Measurements from ENCODE around the gene CCDC18.
"Not testable (repeated sequence)": the region's sequence is repeated elsewhere in the genome, so short reads cannot be mapped to it uniquely, and the experiment has no call there.

The CCDC18 gene

DNA sequence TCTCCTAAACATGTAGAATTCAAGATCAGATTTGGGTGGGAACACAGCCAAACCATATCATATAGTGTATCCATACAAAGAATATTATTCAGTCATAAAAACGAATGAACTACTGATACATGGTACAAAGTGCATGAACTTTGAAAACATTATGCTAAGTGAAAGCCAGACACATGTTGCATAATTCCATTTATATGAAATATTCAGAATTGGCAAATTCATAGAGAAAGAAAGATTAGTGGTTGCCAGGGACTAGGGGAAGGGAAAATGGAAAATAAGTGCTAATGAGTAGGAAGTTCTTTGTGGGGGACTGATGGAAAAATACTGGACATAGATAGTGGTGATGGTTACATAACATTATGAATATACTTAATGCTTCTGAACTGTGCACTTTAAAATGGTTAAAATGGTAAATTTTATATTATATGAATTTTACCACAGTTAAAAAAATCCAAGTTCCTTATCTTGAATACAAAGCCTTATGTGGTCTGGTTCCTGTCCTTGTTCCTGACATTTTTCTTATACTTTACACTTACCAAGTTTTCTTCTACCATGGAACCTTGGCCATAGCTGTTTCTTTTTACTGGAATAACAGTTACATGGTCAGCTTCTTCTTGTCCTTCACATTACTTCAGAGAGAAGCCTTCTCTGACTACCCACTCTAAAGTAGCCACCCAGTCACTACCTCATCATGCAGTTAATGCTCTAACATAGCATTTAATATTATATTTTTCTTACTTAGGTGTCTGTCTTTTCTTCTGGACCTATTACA lies 64.0 kb downstream of the CCDC18 start:
- Histone ChIP-seq H3K4me1 (ENCODE audit: control insufficient read depth, low read depth, low read length) (no peaks in the 10 kb centered on the region), H3K36me3 (ENCODE audit: control insufficient read depth, low read depth, low read length) (peaks cover 14% of the 10 kb centered on the region), H3K4me3 (ENCODE audit: low read length) (no peak overlapping the region), H3K27me3 (ENCODE audit: control insufficient read depth, insufficient read depth, low read length) (no peaks in the 10 kb centered on the region), H3K9ac (ENCODE audit: low read length) (no peak overlapping the region), H3K27ac (ENCODE audit: low read length) (no peak overlapping the region), H3K9me3 (ENCODE audit: control insufficient read depth, low read depth, low read length) (peaks cover 14% of the 10 kb centered on the region)

DNA sequence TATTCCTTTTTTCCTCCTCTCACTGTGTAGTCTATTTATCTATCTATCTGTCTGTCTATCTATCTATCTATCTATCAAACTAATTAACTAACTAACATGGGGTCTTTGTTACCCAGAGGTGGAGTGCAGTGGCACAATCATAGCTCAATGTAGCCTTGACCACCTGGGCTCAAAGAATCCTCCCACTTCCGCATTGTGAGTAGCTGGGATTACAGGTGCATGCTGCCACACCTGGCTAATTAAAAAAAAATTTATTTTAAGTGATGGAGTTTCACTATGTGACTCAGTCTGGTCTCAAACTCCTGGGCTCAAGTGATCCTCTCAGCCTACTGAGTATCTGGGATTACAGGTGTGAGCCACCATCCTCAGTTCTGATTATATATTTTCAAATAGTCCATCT lies 71.4 kb downstream of the CCDC18 start:
- Histone ChIP-seq H3K9ac (ENCODE audit: low read length) (no peak overlapping the region), H3K9me3 (ENCODE audit: control insufficient read depth, low read depth, low read length) (no peaks in the 10 kb centered on the region), H3K36me3 (ENCODE audit: control insufficient read depth, low read depth, low read length) (peaks cover 12% of the 10 kb centered on the region)

DNA sequence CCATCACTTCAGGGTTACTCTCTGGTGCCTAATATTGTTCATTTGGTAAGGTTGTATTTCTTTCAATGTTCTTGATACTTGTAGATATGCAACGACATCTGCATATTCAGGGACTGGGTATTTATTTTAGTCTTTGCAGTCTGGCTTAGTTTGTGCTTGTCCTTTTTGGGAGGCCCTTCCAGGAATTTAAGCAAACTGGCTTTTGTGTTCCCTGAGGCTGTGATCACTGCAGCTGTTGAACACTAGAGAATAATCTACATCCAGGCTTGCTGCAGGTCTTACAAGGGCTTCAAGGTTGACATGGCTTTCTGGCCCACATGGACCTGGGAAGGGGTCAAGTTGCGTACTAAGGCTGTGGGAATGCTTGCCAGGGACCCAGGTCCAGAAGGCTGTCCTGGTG lies 72.1 kb downstream of the CCDC18 start:
- H3K36me3 ChIP-seq (ENCODE audit: control insufficient read depth, low read depth, low read length) = peaks cover 6% of the 10 kb centered on the region
- no peaks in the 10 kb centered on the region for H3K27me3 ChIP-seq (ENCODE audit: control insufficient read depth, insufficient read depth, low read length)
- no peak overlapping the region for H3K27ac ChIP-seq (ENCODE audit: low read length)
- no peaks in the 10 kb centered on the region for H3K4me1 ChIP-seq (ENCODE audit: control insufficient read depth, low read depth, low read length)
- no peaks in the 10 kb centered on the region for H3K9me3 ChIP-seq (ENCODE audit: control insufficient read depth, low read depth, low read length)
- no peak overlapping the region for H3K9ac ChIP-seq (ENCODE audit: low read length)
- no peak overlapping the region for H3K4me3 ChIP-seq (ENCODE audit: low read length)

More for the DNA sequence above, 71.4 kb downstream of the CCDC18 start:
- Histone ChIP-seq H3K4me3 (ENCODE audit: low read length) (no peak overlapping the region), H3K27me3 (ENCODE audit: control insufficient read depth, insufficient read depth, low read length) (no peaks in the 10 kb centered on the region), H3K27ac (ENCODE audit: low read length) (no peak overlapping the region), H3K4me1 (ENCODE audit: control insufficient read depth, low read depth, low read length) (no peaks in the 10 kb centered on the region)

DNA sequence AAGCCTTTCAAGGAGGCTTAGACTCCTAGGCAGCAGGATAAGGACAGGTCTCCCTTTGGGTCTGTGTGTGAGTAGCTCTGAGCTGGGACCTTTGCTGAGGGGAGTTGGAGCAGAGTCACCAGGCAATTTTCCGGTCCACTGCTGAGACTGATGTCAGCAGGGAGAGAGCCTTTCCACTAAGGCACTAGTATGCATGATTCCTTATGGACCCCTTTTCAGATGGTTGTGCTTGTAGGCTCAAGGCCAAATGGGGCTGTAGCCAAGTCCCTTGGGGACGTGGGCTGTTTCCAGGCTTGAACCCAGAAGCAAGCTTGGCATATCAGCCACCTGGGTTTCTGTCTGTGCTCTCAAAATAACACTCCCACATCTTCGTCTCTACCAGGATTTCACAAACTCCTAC lies 73.0 kb downstream of the CCDC18 start:
- peaks cover 4% of the 10 kb centered on the region for H3K36me3 ChIP-seq (ENCODE audit: control insufficient read depth, low read depth, low read length)

DNA sequence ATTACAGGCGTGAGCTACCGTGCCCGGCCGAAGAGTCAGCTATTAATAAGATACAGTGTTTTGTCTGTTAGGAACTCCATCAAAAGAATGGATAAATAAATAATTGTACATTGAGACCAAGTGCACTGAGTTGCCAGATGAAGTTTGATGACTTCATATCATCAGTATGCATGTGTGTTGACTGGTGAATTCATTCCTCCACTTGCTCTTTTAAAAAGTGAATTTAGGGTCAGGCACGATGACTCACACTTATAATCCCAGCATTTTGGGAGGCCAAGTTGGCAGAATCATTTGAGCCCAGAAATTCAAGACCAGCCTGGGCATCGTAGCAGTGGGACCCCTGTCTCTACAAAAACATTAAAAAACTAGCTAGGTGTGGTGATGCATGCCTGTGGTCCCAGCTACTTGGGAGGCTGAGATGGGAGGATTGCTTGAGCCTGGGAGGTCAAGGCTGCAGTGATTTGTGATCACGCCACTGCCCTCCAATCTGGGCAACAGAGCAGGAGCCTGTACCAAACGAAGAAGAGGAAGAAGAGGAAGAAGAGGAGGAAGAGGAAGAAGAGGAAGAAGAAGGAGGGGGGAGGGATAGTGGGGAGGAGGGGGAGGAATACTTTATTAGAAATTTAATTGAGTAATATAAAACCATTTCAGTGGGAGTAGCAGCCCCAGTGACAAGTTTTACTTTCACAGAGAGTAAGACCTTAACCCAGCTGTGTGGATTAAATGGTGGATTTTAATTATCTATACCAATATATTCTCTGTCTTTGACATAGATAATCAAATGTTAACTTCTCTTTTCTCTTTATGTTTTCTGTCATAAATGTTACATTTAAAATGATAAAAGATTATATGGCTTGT lies 74.9 kb downstream of the CCDC18 start:
- Histone ChIP-seq H3K36me3 (ENCODE audit: control insufficient read depth, low read depth, low read length) (peaks cover 8% of the 10 kb centered on the region), H3K9me3 (ENCODE audit: control insufficient read depth, low read depth, low read length) (no peaks in the 10 kb centered on the region), H3K27me3 (ENCODE audit: control insufficient read depth, insufficient read depth, low read length) (no peaks in the 10 kb centered on the region), H3K4me1 (ENCODE audit: control insufficient read depth, low read depth, low read length) (no peaks in the 10 kb centered on the region), H3K9ac (ENCODE audit: low read length) (no peak overlapping the region), H3K27ac (ENCODE audit: low read length) (no peak overlapping the region), H3K4me3 (ENCODE audit: low read length) (no peak overlapping the region)

More for the DNA sequence above, 73.0 kb downstream of the CCDC18 start:
- Histone ChIP-seq H3K9ac (ENCODE audit: low read length) (no peak overlapping the region), H3K4me1 (ENCODE audit: control insufficient read depth, low read depth, low read length) (no peaks in the 10 kb centered on the region), H3K4me3 (ENCODE audit: low read length) (no peak overlapping the region), H3K9me3 (ENCODE audit: control insufficient read depth, low read depth, low read length) (no peaks in the 10 kb centered on the region), H3K27me3 (ENCODE audit: control insufficient read depth, insufficient read depth, low read length) (no peaks in the 10 kb centered on the region), H3K27ac (ENCODE audit: low read length) (no peak overlapping the region)

DNA sequence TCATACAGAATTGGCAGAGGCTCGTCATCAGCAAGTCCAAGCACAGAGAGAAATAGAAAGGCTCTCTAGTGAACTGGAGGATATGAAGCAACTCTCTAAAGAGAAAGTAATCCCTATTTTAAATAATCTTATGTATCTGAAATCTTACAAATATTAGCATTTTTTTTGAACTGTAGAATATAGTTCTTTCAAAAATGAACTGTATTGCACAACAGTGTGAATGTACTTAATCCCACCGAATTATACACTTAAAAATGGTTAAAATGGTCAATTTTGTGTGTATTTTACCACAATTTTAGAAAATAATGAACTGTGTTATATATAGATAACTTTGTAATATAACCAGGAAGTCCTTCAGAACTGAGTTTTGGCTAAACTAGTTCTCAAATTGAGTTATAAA lies 75.9 kb downstream of the CCDC18 start:
- no peaks in the 10 kb centered on the region for H3K9me3 ChIP-seq (ENCODE audit: control insufficient read depth, low read depth, low read length)
- H3K27me3 ChIP-seq (ENCODE audit: control insufficient read depth, insufficient read depth, low read length) = no peaks in the 10 kb centered on the region
- no peaks in the 10 kb centered on the region for H3K4me1 ChIP-seq (ENCODE audit: control insufficient read depth, low read depth, low read length)
- peaks cover 8% of the 10 kb centered on the region for H3K36me3 ChIP-seq (ENCODE audit: control insufficient read depth, low read depth, low read length)
- H3K4me3 ChIP-seq (ENCODE audit: low read length) = no peak overlapping the region
- H3K27ac ChIP-seq (ENCODE audit: low read length) = no peak overlapping the region
- H3K9ac ChIP-seq (ENCODE audit: low read length) = no peak overlapping the region

DNA sequence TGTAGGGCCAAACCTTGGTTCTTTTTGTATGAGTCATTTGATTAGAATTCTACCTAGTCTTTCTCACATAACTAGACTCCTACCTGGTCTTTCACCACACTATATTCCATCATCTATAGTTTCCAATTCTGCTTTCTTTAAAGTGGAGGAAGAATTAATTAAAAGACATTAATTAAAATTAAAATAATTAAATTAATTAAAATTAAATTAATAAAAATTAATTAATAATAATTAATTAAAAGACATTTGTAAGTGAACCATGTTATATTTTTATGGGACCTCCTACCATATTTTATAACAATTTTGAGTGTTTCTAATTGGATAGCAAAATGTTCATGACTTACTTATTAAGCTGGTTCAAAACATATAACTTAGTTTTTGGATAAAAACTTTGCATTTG lies 77.4 kb downstream of the CCDC18 start:
- no peak overlapping the region for H3K4me3 ChIP-seq (ENCODE audit: low read length)
- H3K9ac ChIP-seq (ENCODE audit: low read length) = no peak overlapping the region
- no peak overlapping the region for H3K27ac ChIP-seq (ENCODE audit: low read length)
- H3K4me1 ChIP-seq (ENCODE audit: control insufficient read depth, low read depth, low read length) = no peaks in the 10 kb centered on the region
- no peaks in the 10 kb centered on the region for H3K27me3 ChIP-seq (ENCODE audit: control insufficient read depth, insufficient read depth, low read length)
- peaks cover 10% of the 10 kb centered on the region for H3K9me3 ChIP-seq (ENCODE audit: control insufficient read depth, low read depth, low read length)
- peaks cover 13% of the 10 kb centered on the region for H3K36me3 ChIP-seq (ENCODE audit: control insufficient read depth, low read depth, low read length)

DNA sequence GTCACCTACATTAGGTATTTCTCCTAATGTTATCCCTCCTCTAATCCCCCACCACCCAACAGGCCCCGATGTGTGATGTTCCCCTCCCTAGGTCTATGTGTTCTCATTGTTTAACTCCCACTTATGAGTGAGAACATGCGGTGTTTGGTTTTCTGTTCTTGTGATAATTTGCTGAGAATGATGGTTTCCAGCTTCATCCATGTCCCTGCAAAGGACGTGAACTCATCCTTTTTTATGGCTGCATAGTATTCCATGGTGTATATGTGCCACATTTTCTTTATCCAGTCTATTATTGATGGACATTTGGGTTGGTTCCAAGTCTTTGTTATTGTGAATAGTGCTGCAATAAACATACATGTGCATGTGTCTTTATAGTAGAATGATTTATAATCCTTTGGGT lies 80.2 kb downstream of the CCDC18 start:
- H3K36me3 ChIP-seq (ENCODE audit: control insufficient read depth, low read depth, low read length) = peaks cover 23% of the 10 kb centered on the region
- H3K4me3 ChIP-seq (ENCODE audit: low read length); H3K9ac ChIP-seq (ENCODE audit: low read length); H3K27ac ChIP-seq (ENCODE audit: low read length); H3K27me3 ChIP-seq (ENCODE audit: control insufficient read depth, insufficient read depth, low read length); H3K4me1 ChIP-seq (ENCODE audit: control insufficient read depth, low read depth, low read length): not testable (repeated sequence)
- peaks cover 15% of the 10 kb centered on the region for H3K9me3 ChIP-seq (ENCODE audit: control insufficient read depth, low read depth, low read length)

DNA sequence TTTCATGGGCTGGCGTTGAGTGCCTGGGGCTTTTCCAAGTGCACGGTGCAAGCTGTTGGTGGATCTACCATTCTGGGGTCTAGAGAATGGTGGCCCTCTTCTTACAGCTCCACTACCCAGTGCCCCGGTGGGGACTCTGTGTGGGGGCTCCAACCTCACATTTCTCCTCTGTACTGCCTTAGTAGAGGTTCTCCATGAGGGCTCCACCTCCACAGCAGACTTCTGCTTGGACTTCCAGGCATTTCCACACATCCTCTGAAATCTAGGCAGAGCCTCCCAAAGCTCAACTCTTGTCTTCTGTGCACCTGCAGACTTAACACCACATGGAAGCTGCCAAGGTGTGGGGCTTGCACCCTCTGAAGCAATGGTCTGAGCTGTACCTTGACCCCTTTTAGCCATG lies 82.1 kb downstream of the CCDC18 start:
- H3K9me3 ChIP-seq (ENCODE audit: control insufficient read depth, low read depth, low read length) = peaks cover 15% of the 10 kb centered on the region
- H3K9ac ChIP-seq (ENCODE audit: low read length) = no peak overlapping the region
- H3K27me3 ChIP-seq (ENCODE audit: control insufficient read depth, insufficient read depth, low read length) = no peaks in the 10 kb centered on the region
- no peak overlapping the region for H3K4me3 ChIP-seq (ENCODE audit: low read length)
- no peak overlapping the region for H3K27ac ChIP-seq (ENCODE audit: low read length)
- H3K36me3 ChIP-seq (ENCODE audit: control insufficient read depth, low read depth, low read length) = peaks cover 19% of the 10 kb centered on the region
- no peaks in the 10 kb centered on the region for H3K4me1 ChIP-seq (ENCODE audit: control insufficient read depth, low read depth, low read length)

DNA sequence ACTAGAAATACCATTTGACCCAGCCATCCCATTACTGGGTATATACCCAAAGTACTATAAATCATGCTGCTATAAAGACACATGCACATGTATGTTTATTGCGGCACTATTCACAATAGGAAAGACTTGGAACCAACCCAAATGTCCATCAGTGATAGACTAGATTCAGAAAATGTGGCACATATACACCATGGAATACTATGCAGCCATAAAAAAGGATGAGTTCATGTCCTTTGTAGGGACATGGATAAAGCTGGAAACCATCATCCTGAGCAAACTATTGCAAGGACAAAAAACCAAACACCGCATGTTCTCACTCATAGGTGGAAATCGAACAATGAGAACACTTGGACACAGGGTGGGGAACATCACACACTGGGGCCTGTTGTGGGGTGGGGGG lies 88.4 kb downstream of the CCDC18 start:
- H3K4me3 ChIP-seq (ENCODE audit: low read length); H3K9me3 ChIP-seq (ENCODE audit: control insufficient read depth, low read depth, low read length); H3K27ac ChIP-seq (ENCODE audit: low read length); H3K4me1 ChIP-seq (ENCODE audit: control insufficient read depth, low read depth, low read length); H3K27me3 ChIP-seq (ENCODE audit: control insufficient read depth, insufficient read depth, low read length); H3K36me3 ChIP-seq (ENCODE audit: control insufficient read depth, low read depth, low read length); H3K9ac ChIP-seq (ENCODE audit: low read length): not testable (repeated sequence)

DNA sequence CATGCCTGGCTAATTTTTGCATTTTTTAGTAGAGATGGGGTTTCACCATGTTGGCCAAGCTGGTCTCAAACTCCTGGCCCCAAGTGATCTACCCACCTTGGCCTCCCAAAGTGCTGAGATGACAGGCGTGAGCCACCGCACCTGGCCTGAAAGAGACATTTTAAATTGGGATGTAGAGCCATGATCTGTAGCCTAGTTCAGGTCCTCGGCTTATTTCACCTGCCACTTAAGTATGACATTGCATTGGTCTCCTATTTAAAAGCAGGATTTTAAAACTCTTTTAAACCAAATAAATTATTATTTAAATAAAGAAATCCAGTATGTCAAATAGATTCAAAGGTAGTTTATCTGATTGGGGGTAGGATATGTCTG lies 94.7 kb downstream of the CCDC18 start:
- H3K36me3 ChIP-seq (ENCODE audit: control insufficient read depth, low read depth, low read length); H3K9me3 ChIP-seq (ENCODE audit: control insufficient read depth, low read depth, low read length); H3K27me3 ChIP-seq (ENCODE audit: control insufficient read depth, insufficient read depth, low read length); H3K4me3 ChIP-seq (ENCODE audit: low read length); H3K9ac ChIP-seq (ENCODE audit: low read length); H3K27ac ChIP-seq (ENCODE audit: low read length): not testable (repeated sequence)
- H3K4me1 ChIP-seq (ENCODE audit: control insufficient read depth, low read depth, low read length) = peaks cover 16% of the 10 kb centered on the region
